Memory B cell (primary cell): Measurements from ENCODE around the gene FSIP1.
A peak's percentile ranks its signal among the peaks of the same experiment; 100 is the strongest.

Source experiments
- ATAC-seq: fragments of 150-1000 bp; cut with Tn5 transposase; 2 replicates; pipeline ENCODE4 v1.10.0; 2021; ENCODE audit warnings: low read depth, mild to moderate bottlenecking, moderate library complexity
- DNase-seq, 2 donors: peaks; one replicate each; pipeline ENCODE4 v3.0.0; 2022; ENCODE audit warnings: low spot score in 2 of 2
- H3K27ac Mint-ChIP-seq: one replicate; pipeline ENCODE4 v1.8.0; 2022; ENCODE audit warnings: mild to moderate bottlenecking, moderate library complexity, mixed read lengths
- H3K27me3 Mint-ChIP-seq: one replicate; pipeline ENCODE4 v1.8.0; 2022; ENCODE audit warnings: mixed read lengths
- H3K36me3 Mint-ChIP-seq: one replicate; pipeline ENCODE4 v1.8.0; 2022; ENCODE audit warnings: mild to moderate bottlenecking, mixed read lengths
- H3K4me1 Mint-ChIP-seq: one replicate; pipeline ENCODE4 v1.8.0; 2022; ENCODE audit warnings: mixed read lengths
- H3K4me3 Mint-ChIP-seq: one replicate; pipeline ENCODE4 v1.8.0; 2022; ENCODE audit warnings: mild to moderate bottlenecking, moderate library complexity, mixed read lengths
- H3K9me3 Mint-ChIP-seq: one replicate; pipeline ENCODE4 v1.8.0; 2022; ENCODE audit warnings: mixed read lengths

FSIP1 gene

GRCh38 chr15:39687965-39688364, 94.7 kb downstream of the FSIP1 start:
- Mint-ChIP-seq H3K36me3 (no peaks in the 10 kb centered on the region), H3K4me3 (no peak overlapping the region), H3K4me1 (no peaks in the 10 kb centered on the region), H3K27ac (no peak overlapping the region), H3K27me3 (peaks cover 3% of the 10 kb centered on the region), H3K9me3 (no peaks in the 10 kb centered on the region)
- no peak for DNase-seq
- no peak for ATAC-seq

GRCh38 chr15:39685999-39686613, 96.5 kb downstream of the FSIP1 start:
- no peaks in the 10 kb centered on the region for H3K9me3 Mint-ChIP-seq
- H3K36me3 Mint-ChIP-seq: no peaks in the 10 kb centered on the region
- H3K4me1 Mint-ChIP-seq: no peaks in the 10 kb centered on the region
- no peak overlapping the region for H3K27ac Mint-ChIP-seq
- peaks cover 3% of the 10 kb centered on the region for H3K27me3 Mint-ChIP-seq
- DNase-seq (peak in 1 of 2 donors; percentile 15), ATAC-seq (peak; percentile 49)
- no peak overlapping the region for H3K4me3 Mint-ChIP-seq

- Mint-ChIP-seq H3K9me3 (no peaks in the 10 kb centered on the region), H3K36me3 (no peaks in the 10 kb centered on the region), H3K4me3 (no peak overlapping the region), H3K27ac (no peak overlapping the region), H3K27me3 (peaks cover 3% of the 10 kb centered on the region), H3K4me1 (no peaks in the 10 kb centered on the region)
- no peak for DNase-seq
- ATAC-seq: no peak
These were observed 97.3 kb downstream of the FSIP1 start for GRCh38 chr15:39685367-39685766.

- no peaks in the 10 kb centered on the region for H3K9me3 Mint-ChIP-seq
- no peak for ATAC-seq
- no peaks in the 10 kb centered on the region for H3K36me3 Mint-ChIP-seq
- no peaks in the 10 kb centered on the region for H3K4me1 Mint-ChIP-seq
- H3K4me3 Mint-ChIP-seq: no peak overlapping the region
- no peak for DNase-seq
- H3K27ac Mint-ChIP-seq: no peak overlapping the region
- H3K27me3 Mint-ChIP-seq: peaks cover 2% of the 10 kb centered on the region
These were observed 98.4 kb downstream of the FSIP1 start for GRCh38 chr15:39684233-39684632.

- Mint-ChIP-seq H3K4me1 (no peaks in the 10 kb centered on the region), H3K9me3 (no peaks in the 10 kb centered on the region), H3K27me3 (peaks cover 2% of the 10 kb centered on the region), H3K27ac (no peak overlapping the region), H3K4me3 (no peak overlapping the region), H3K36me3 (no peaks in the 10 kb centered on the region)
- ATAC-seq (no peak), DNase-seq (no peak)
These were observed 100.3 kb downstream of the FSIP1 start for GRCh38 chr15:39682366-39682765.

GRCh38 chr15:39680868-39681267, 101.8 kb downstream of the FSIP1 start:
- Mint-ChIP-seq H3K27me3 (peaks cover 2% of the 10 kb centered on the region), H3K4me3 (no peak overlapping the region), H3K27ac (no peak overlapping the region), H3K36me3 (no peaks in the 10 kb centered on the region), H3K4me1 (no peaks in the 10 kb centered on the region), H3K9me3 (no peaks in the 10 kb centered on the region)
- DNase-seq: no peak
- no peak for ATAC-seq

GRCh38 chr15:39672666-39673065, 110.0 kb downstream of the FSIP1 start:
- DNase-seq (no peak), ATAC-seq (no peak)
- Mint-ChIP-seq H3K36me3 (no peaks in the 10 kb centered on the region), H3K27ac (no peak overlapping the region), H3K9me3 (no peaks in the 10 kb centered on the region), H3K4me1 (no peaks in the 10 kb centered on the region), H3K4me3 (no peak overlapping the region), H3K27me3 (peaks cover 7% of the 10 kb centered on the region)

- no peaks in the 10 kb centered on the region for H3K9me3 Mint-ChIP-seq
- ATAC-seq: no peak
- DNase-seq: no peak
- H3K36me3 Mint-ChIP-seq: no peaks in the 10 kb centered on the region
- H3K27ac Mint-ChIP-seq: no peak overlapping the region
- no peaks in the 10 kb centered on the region for H3K4me1 Mint-ChIP-seq
- peaks cover 7% of the 10 kb centered on the region for H3K27me3 Mint-ChIP-seq
- no peak overlapping the region for H3K4me3 Mint-ChIP-seq
These were observed 110.5 kb downstream of the FSIP1 start for GRCh38 chr15:39672184-39672583.

- no peaks in the 10 kb centered on the region for H3K36me3 Mint-ChIP-seq
- no peak overlapping the region for H3K27ac Mint-ChIP-seq
- no peaks in the 10 kb centered on the region for H3K4me1 Mint-ChIP-seq
- no peak for ATAC-seq
- H3K9me3 Mint-ChIP-seq: no peaks in the 10 kb centered on the region
- H3K27me3 Mint-ChIP-seq: peaks cover 7% of the 10 kb centered on the region
- no peak overlapping the region for H3K4me3 Mint-ChIP-seq
- no peak for DNase-seq
These were observed 112.0 kb downstream of the FSIP1 start for GRCh38 chr15:39670687-39671086.

GRCh38 chr15:39669661-39670060, 113.0 kb downstream of the FSIP1 start:
- no peaks in the 10 kb centered on the region for H3K36me3 Mint-ChIP-seq
- H3K9me3 Mint-ChIP-seq: no peaks in the 10 kb centered on the region
- H3K27me3 Mint-ChIP-seq: peaks cover 7% of the 10 kb centered on the region
- no peak overlapping the region for H3K27ac Mint-ChIP-seq
- DNase-seq (no peak), ATAC-seq (no peak)
- H3K4me1 Mint-ChIP-seq: no peaks in the 10 kb centered on the region
- no peak overlapping the region for H3K4me3 Mint-ChIP-seq

GRCh38 chr15:39669241-39669640, 113.4 kb downstream of the FSIP1 start:
- no peaks in the 10 kb centered on the region for H3K9me3 Mint-ChIP-seq
- no peak overlapping the region for H3K4me3 Mint-ChIP-seq
- H3K27me3 Mint-ChIP-seq: peaks cover 7% of the 10 kb centered on the region
- no peak overlapping the region for H3K27ac Mint-ChIP-seq
- DNase-seq (no peak), ATAC-seq (no peak)
- H3K36me3 Mint-ChIP-seq: no peaks in the 10 kb centered on the region
- H3K4me1 Mint-ChIP-seq: no peaks in the 10 kb centered on the region

GRCh38 chr15:39668457-39668856, 114.2 kb downstream of the FSIP1 start:
- Mint-ChIP-seq H3K36me3 (no peaks in the 10 kb centered on the region), H3K27ac (no peak overlapping the region), H3K27me3 (peaks cover 7% of the 10 kb centered on the region), H3K4me3 (no peak overlapping the region), H3K4me1 (no peaks in the 10 kb centered on the region), H3K9me3 (no peaks in the 10 kb centered on the region)
- ATAC-seq (no peak), DNase-seq (no peak)

- H3K4me1 Mint-ChIP-seq: no peaks in the 10 kb centered on the region
- peaks cover 5% of the 10 kb centered on the region for H3K27me3 Mint-ChIP-seq
- H3K36me3 Mint-ChIP-seq: no peaks in the 10 kb centered on the region
- DNase-seq (no peak), ATAC-seq (no peak)
- H3K9me3 Mint-ChIP-seq: no peaks in the 10 kb centered on the region
- no peak overlapping the region for H3K4me3 Mint-ChIP-seq
- H3K27ac Mint-ChIP-seq: no peak overlapping the region
These were observed 115.1 kb downstream of the FSIP1 start for GRCh38 chr15:39667382-39668127.

- DNase-seq (no peak), ATAC-seq (no peak)
- Mint-ChIP-seq H3K4me3 (no peak overlapping the region), H3K4me1 (no peaks in the 10 kb centered on the region), H3K9me3 (no peaks in the 10 kb centered on the region), H3K27ac (no peak overlapping the region), H3K27me3 (no peaks in the 10 kb centered on the region), H3K36me3 (no peaks in the 10 kb centered on the region)
These were observed 116.0 kb downstream of the FSIP1 start for GRCh38 chr15:39666677-39667076.
